IPS-11a (cell line): ENCODE results near the gene RNF186.

Source experiments
- H3K4me3 ChIP-seq: one replicate; pipeline ENCODE4 v1.5.1; 2013; ENCODE audit warnings: low read depth, low read length, control low read depth

Gene RNF186

DNA sequence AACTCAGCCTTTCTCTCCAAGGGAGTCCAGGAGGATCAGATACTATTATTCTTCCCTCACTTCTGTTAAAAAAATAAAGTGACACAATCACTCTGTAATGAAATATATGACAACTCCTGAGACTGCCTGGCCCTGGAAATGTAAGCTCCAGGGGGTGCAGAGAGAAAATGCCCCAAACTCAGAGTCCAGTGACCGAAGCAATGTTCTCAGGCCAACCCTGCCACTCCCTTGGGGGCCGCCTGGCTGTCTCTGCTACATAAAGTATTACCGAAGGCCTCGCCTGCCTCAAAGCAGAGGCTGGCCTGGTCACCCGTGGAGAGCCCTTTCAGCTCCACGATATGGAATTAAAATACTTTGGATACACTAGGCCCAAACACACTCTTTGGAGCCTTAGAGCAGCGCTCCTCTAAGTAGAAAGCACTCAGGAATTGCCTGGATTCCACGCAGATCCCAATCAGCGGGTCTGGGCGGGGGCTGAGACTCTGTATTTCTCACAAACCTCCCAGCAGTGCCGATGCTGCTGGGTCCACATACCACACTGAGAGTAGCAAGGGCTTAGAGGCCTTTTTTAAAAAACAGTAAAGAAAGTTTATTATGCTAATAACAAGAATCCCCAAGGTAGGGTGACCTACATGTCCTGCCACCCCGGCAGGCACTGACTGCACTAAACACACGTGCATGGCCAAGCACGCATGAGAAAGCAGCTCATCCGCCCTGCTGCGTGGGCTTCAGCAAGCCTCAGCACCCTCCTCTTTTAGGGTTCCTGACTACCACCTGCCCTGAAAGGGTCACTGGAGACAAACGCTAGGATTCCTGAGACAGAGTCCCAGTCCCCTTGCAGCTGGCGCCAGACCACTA lies 46.5 kb downstream of the RNF186 start:
- H3K4me3 ChIP-seq, result no peak overlapping the region

DNA sequence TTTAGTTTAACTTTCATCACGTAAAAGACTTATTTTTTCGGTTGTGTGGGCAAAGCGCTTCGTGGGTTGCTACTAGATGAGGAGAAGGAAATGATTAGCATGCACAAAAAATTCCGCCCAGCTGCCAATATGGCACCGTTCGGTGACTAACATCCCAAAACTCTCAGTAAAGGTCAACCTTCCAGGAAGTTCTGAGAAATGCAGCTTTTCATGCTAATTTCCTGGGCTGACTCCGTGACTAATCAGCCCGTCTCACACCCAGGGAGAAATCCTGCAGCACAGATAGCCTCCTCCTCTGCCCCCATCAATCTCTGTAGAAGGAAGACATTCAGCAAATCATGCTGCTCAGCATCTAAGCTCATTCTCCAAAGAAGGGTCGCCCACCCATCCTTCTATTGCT lies 49.5 kb downstream of the RNF186 start:
- H3K4me3 ChIP-seq, result no peak overlapping the region

DNA sequence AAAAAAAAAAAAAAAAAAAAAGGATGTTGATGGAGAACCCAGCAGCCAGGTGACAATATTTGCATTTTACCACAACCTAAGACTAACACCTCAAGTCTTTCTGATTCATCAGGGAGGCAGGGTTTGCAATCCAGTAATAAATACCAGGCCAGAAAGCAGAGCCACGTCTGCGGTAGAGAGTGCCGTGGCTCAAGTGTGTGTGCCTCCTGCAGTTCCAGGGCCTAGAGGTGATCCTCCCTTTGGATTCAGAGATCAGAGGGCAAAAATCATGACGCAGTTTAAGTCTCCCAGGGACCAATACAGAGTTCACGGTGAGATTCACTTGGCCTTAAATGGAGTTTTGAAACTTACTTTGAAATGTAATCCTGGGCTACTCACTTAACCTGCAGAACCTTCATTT lies 50.2 kb downstream of the RNF186 start:
- H3K4me3 ChIP-seq, result no peak overlapping the region
